Stomach smooth muscle (tissue), 2 donors: Measurements from ENCODE around the gene GKN2.

ENCODE experiments used
- H3K27ac ChIP-seq: one replicate; pipeline ENCODE4 v1.7.0; 2013; ENCODE audit warnings: mild to moderate bottlenecking, low read length, inconsistent platforms
- H3K27me3 ChIP-seq, 2 donors: one replicate each; pipeline ENCODE4 v1.7.0; 2013; ENCODE audit warnings: low read length in 2 of 2; ENCODE audit not compliant: insufficient read depth in 2 of 2, control insufficient read depth in 1 of 2
- H3K36me3 ChIP-seq, 2 donors: one replicate each; pipeline ENCODE4 v1.7.0; 2013; ENCODE audit warnings: low read length in 2 of 2; ENCODE audit not compliant: control insufficient read depth in 2 of 2, insufficient read depth in 2 of 2
- H3K4me1 ChIP-seq: one replicate; pipeline ENCODE4 v1.7.0; 2013; ENCODE audit warnings: low read length; ENCODE audit not compliant: control insufficient read depth, insufficient read depth
- H3K4me3 ChIP-seq, 2 donors: one replicate each; pipeline ENCODE4 v1.7.0; 2013; ENCODE audit warnings: low read length in 2 of 2
- H3K9ac ChIP-seq, 2 donors: one replicate each; pipeline ENCODE4 v1.7.0; 2013; ENCODE audit warnings: low read length in 2 of 2, mild to moderate bottlenecking in 1 of 2
- H3K9me3 ChIP-seq, 2 donors: one replicate each; pipeline ENCODE4 v1.7.0; 2013; ENCODE audit warnings: low read length in 2 of 2; ENCODE audit not compliant: control insufficient read depth in 2 of 2
- donor health status: healthy.
- donor health status: Pancreatic carcinoma.

GKN2 gene, protein sequence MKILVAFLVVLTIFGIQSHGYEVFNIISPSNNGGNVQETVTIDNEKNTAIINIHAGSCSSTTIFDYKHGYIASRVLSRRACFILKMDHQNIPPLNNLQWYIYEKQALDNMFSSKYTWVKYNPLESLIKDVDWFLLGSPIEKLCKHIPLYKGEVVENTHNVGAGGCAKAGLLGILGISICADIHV

GRCh38 chr2:68952887-68953521 is at the start of gene GKN2:
Gene GKN2 (minus strand): TSS chr2:68952893. CDS start chr2:68952861, 32 bp downstream.
- Histone ChIP-seq H3K9ac (no peak within 1 kb of the TSS), H3K9me3 (no peaks in the 10 kb centered on the region), H3K27ac (no peak within 1 kb of the TSS), H3K4me3 (no peak within 1 kb of the TSS), H3K36me3 (no peaks in the 10 kb centered on the region), H3K4me1 (no peaks in the 10 kb centered on the region), H3K27me3 (no peaks in the 10 kb centered on the region)

DNA sequence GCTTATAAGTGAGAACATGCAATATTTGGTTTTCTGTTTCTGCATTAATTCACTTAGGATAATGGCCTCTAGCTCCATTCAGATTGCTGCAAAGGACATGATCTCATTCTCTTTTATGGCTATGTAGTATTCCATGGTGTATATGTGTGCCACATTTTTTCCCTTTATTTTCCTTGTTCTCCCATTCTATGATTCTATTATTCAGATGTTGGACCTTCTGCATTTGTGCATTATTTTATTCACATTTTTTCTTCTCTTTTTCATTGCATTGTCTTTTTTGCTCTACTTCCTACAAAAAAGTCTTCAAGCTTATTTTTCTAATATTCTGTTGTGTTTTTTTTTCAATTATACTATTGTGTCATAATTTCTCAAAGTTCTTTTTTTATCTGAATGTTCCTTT is 49.2 kb upstream of the GKN2 start:
- Histone ChIP-seq H3K9ac (no peak overlapping the region), H3K9me3 (no peaks in the 10 kb centered on the region), H3K27me3 (no peaks in the 10 kb centered on the region), H3K4me3 (no peak overlapping the region), H3K27ac (no peak overlapping the region), H3K4me1 (no peaks in the 10 kb centered on the region), H3K36me3 (no peaks in the 10 kb centered on the region)

- H3K4me3 ChIP-seq: no peak overlapping the region
- no peak overlapping the region for H3K9ac ChIP-seq
- H3K36me3 ChIP-seq: no peaks in the 10 kb centered on the region
- no peaks in the 10 kb centered on the region for H3K4me1 ChIP-seq
- H3K9me3 ChIP-seq: no peaks in the 10 kb centered on the region
- no peak overlapping the region for H3K27ac ChIP-seq
- H3K27me3 ChIP-seq: no peaks in the 10 kb centered on the region
Measured at GRCh38 chr2:68997401-68997800, 44.7 kb upstream of the GKN2 start.

- Histone ChIP-seq H3K36me3 (no peaks in the 10 kb centered on the region), H3K9ac (no peak overlapping the region), H3K27me3 (no peaks in the 10 kb centered on the region), H3K27ac (no peak overlapping the region), H3K4me1 (no peaks in the 10 kb centered on the region), H3K9me3 (no peaks in the 10 kb centered on the region), H3K4me3 (no peak overlapping the region)
Measured at GRCh38 chr2:68995916-68996315, 43.2 kb upstream of the GKN2 start.

- no peaks in the 10 kb centered on the region for H3K4me1 ChIP-seq
- H3K27me3 ChIP-seq: no peaks in the 10 kb centered on the region
- H3K36me3 ChIP-seq: no peaks in the 10 kb centered on the region
- no peak overlapping the region for H3K27ac ChIP-seq
- no peak overlapping the region for H3K9ac ChIP-seq
- no peak overlapping the region for H3K4me3 ChIP-seq
- no peaks in the 10 kb centered on the region for H3K9me3 ChIP-seq
Measured at GRCh38 chr2:68994864-68995263, 42.2 kb upstream of the GKN2 start.

- Histone ChIP-seq H3K9me3 (no peaks in the 10 kb centered on the region), H3K4me1 (no peaks in the 10 kb centered on the region), H3K27ac (no peak overlapping the region), H3K27me3 (no peaks in the 10 kb centered on the region), H3K36me3 (no peaks in the 10 kb centered on the region), H3K9ac (no peak overlapping the region), H3K4me3 (no peak overlapping the region)
Measured at GRCh38 chr2:68993660-68994059, 41.0 kb upstream of the GKN2 start.

DNA sequence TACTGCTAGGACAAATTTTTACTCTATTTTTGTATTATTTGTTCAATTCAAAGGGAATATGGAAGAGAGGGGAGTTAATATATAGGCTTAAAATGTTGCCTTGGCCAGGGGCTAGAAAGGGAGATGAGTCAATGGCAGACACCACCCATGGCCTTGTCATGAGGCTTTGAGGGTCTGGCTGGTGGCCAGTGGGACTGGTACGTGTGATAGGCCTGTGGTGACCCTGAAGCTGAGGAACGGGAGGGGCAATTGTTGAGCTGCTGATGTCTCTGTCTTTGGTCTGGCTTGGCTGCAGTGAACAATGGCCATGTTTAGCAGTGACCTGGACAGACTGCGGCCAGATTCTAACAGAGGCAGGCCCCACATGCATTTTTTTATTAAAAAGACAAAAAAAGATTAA is 40.2 kb upstream of the GKN2 start:
- Histone ChIP-seq H3K4me3 (no peak overlapping the region), H3K9ac (no peak overlapping the region), H3K9me3 (no peaks in the 10 kb centered on the region), H3K27ac (no peak overlapping the region), H3K27me3 (no peaks in the 10 kb centered on the region), H3K4me1 (no peaks in the 10 kb centered on the region), H3K36me3 (no peaks in the 10 kb centered on the region)

- Histone ChIP-seq H3K36me3 (no peaks in the 10 kb centered on the region), H3K9ac (no peak overlapping the region), H3K9me3 (no peaks in the 10 kb centered on the region), H3K4me1 (no peaks in the 10 kb centered on the region), H3K27me3 (no peaks in the 10 kb centered on the region), H3K4me3 (no peak overlapping the region), H3K27ac (no peak overlapping the region)
Measured at GRCh38 chr2:68992341-68992740, 39.6 kb upstream of the GKN2 start.

- no peaks in the 10 kb centered on the region for H3K9me3 ChIP-seq
- H3K27ac ChIP-seq: no peak overlapping the region
- no peaks in the 10 kb centered on the region for H3K36me3 ChIP-seq
- no peaks in the 10 kb centered on the region for H3K27me3 ChIP-seq
- H3K4me1 ChIP-seq: no peaks in the 10 kb centered on the region
- H3K4me3 ChIP-seq: no peak overlapping the region
- H3K9ac ChIP-seq: no peak overlapping the region
Measured at GRCh38 chr2:68989035-68989434, 36.3 kb upstream of the GKN2 start.

- no peaks in the 10 kb centered on the region for H3K4me1 ChIP-seq
- H3K9ac ChIP-seq: no peak overlapping the region
- H3K9me3 ChIP-seq: no peaks in the 10 kb centered on the region
- no peaks in the 10 kb centered on the region for H3K27me3 ChIP-seq
- H3K27ac ChIP-seq: no peak overlapping the region
- no peak overlapping the region for H3K4me3 ChIP-seq
- H3K36me3 ChIP-seq: no peaks in the 10 kb centered on the region
Measured at GRCh38 chr2:68987021-68987503, 34.4 kb upstream of the GKN2 start.

DNA sequence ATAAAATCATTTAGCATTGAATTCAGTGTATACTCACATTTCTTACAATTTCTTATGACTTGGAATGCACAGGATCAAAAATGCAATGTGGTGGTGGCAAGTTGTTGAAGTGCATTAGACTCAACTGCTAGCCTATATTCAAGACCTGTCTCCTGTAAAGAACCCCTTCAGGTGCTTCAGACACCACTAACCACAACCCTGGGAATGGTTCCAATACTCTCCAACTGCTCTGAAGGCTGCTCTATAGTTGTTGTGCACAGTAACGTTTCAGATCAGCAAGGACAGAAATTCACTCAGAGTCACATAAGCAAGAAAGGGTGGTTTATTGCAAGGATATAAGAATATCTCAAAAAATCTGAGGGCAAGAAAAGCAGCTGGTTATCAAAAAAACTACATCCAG is 28.3 kb upstream of the GKN2 start:
- Histone ChIP-seq H3K27me3 (no peaks in the 10 kb centered on the region), H3K27ac (no peak overlapping the region), H3K36me3 (no peaks in the 10 kb centered on the region)

More for the DNA sequence above, 28.3 kb upstream of the GKN2 start:
- Histone ChIP-seq H3K4me3 (no peak overlapping the region), H3K9me3 (no peaks in the 10 kb centered on the region), H3K9ac (no peak overlapping the region), H3K4me1 (no peaks in the 10 kb centered on the region)
